Esophagus muscularis mucosa (tissue), 4 donors: Measurements from ENCODE around the gene UGGT1. TPM values are rescaled to one million over a fixed set of nuclear protein-coding genes. Genes with fewer than 3 reads are reported as not detected.

Experiments
- DNase-seq: peaks from one replicate; pipeline ENCODE4 v3.0.0-alpha.2; 2017; ENCODE audit errors: extremely low spot score
- H3K27ac ChIP-seq, 4 donors: fragments of 200-600 bp; sonication (generic); replicated peaks in 1 of 4; 1 replicate in 3 of 4; 2 replicates in 1 of 4; pipeline ENCODE4 v1.5.1; 2016 to 2019; ENCODE audit warnings: mild to moderate bottlenecking in 1 of 4
- H3K27me3 ChIP-seq, 4 donors: fragments of 200-600 bp; sonication (generic); one replicate each; pipeline versions ENCODE4 v1.5.1 to v1.6.0; 2016 to 2019
- H3K36me3 ChIP-seq, 4 donors: fragments of 200-600 bp; sonication (generic); one replicate each; pipeline ENCODE4 v1.5.1; 2016 to 2019
- H3K4me1 ChIP-seq, 4 donors: fragments of 200-600 bp; sonication (generic); one replicate each; pipeline ENCODE4 v1.5.1; 2016 to 2019
- H3K4me3 ChIP-seq, 4 donors: fragments of 200-600 bp; sonication (generic); 1 replicate in 2 of 4; 2 replicates in 2 of 4; pipeline ENCODE4 v1.5.1; 2016 to 2019; ENCODE audit warnings: mild to moderate bottlenecking in 4 of 4, moderate library complexity in 1 of 4
- H3K9me3 ChIP-seq, 4 donors: fragments of 200-600 bp; sonication (generic); 1 replicate in 3 of 4; 2 replicates in 1 of 4; pipeline ENCODE4 v1.5.1; 2016 to 2019
- CTCF ChIP-seq, 3 experiments: fragments of 200-600 bp in 2 of 3; fragments of 450-650 bp in 1 of 3; sonication (generic) in 2 of 3; IDR thresholded peaks; one replicate each; pipeline ENCODE4 v1.5.1; 2017 to 2019; ENCODE audit warnings: antibody characterized with exemption in 3 of 3, mild to moderate bottlenecking in 2 of 3, moderate library complexity in 1 of 3
- EP300 ChIP-seq: sonication (generic); formaldehyde crosslinking; IDR thresholded peaks from one replicate; pipeline ENCODE4 v1.6.1; 2017; ENCODE audit warnings: antibody characterized with exemption
- POLR2A ChIP-seq: fragments of 450-650 bp; IDR thresholded peaks from one replicate; pipeline ENCODE4 v1.6.1; 2017; ENCODE audit warnings: antibody characterized with exemption, moderate library complexity, mild to moderate bottlenecking, low read depth
- POLR2AphosphoS5 ChIP-seq, 2 donors: sonication (generic); formaldehyde crosslinking; IDR thresholded peaks; one replicate each; pipeline ENCODE4 v1.6.1; 2017; ENCODE audit warnings: antibody characterized with exemption in 2 of 2
- WGBS: methylation state at CpG from one replicate; pipeline ENCODE4 v1.1.5; 2018; 5-methylcytosine and 5-hydroxymethylcytosine counted together
- intact Hi-C: fragments of 100-400 bp; cut with DNase I; formaldehyde crosslinking; loops from one replicate; pipeline ENCODE4 v1.15.1; 2023
- total RNA-seq, 4 donors: library from RNA; depleted of rRNA; stranded (reverse); fragments of >200 nt; gene quantifications; one replicate each; pipeline versions ENCODE4 v1.1.0 to v1.2.1, GENCODE V29; 2016

The UGGT1 gene
- total RNA-seq, 4 donors from 2014 or later, result 27.0 to 32.4 (median 27.6) TPM

DNA sequence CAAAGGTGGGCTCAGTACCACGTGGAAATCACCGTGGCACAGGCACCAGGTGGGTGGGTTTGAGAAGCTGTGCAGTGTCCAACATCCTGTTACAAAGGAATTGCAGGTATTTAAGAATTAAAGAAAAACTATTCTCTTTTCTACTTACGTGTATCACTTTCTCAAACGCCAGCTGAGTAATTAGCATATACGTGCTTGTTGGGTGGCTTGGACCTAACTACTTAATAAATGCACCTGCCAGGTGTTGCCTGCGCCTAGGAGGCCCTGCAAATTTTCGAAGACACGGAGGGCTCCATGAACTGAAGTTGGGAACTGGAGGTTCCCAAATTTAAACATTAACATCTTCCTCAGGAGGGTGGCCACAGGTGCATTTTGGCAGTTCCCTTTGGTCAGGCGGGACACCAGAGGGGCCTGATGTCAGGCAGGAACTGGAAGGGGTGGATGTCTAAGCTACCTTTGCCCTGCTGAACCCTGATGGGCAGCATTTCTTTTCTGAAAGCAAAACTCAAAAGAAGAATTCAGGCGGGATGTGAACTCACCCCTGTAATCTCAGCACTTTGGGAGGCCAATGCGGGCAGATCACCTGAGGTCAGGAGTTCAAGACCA, 142.9 kb downstream of the UGGT1 start:
- intact Hi-C loops, result loop anchor here (2.0 to 10.0 kb wide), 3 partner anchors 37 to 71 kb away; no protein-coding TSS in a partner anchor
- no peaks in the 10 kb centered on the region for H3K36me3 ChIP-seq
- WGBS, result 48% methylated on average over 9 of the region's 11 CpGs
- TF ChIP-seq CTCF (IDR thresholded peaks at IDR 0.05) (no peak), POLR2A (no peak), POLR2AphosphoS5 (IDR thresholded peaks at IDR 0.05) (no peak), EP300 (no peak)
- no peaks in the 10 kb centered on the region for H3K27me3 ChIP-seq
- no peak overlapping the region for H3K27ac ChIP-seq
- no peak for DNase-seq
- no peaks in the 10 kb centered on the region for H3K9me3 ChIP-seq
- peak overlapping the region; percentile 61 to 88 (median 78) for H3K4me3 ChIP-seq
- H3K4me1 ChIP-seq, result peaks cover 8 to 36% (median 29%) of the 10 kb centered on the region in 4 donors

DNA sequence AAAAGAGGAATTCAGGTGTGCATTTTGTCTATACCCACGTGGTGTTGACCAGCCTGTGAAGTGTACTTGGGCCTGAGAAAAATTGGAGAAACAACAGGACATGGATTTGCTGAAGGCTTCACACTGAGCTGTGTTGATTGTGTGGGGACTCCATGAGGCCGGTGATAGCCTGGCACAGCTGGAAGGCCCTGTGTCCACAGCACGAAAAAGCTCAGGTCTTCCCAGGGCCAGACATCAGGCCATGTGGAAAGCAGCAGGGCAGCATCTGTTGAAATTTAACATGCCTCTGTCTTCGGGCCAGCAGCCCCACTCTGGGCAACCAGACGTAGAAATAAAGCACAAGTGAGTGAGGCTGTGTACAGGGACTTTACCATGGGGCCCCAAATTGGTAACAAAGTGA, 143.6 kb downstream of the UGGT1 start:
- 86% methylated on average over 5 of the region's 5 CpGs for WGBS
- H3K9me3 ChIP-seq, result no peaks in the 10 kb centered on the region
- H3K27ac ChIP-seq, result no peak overlapping the region
- H3K4me3 ChIP-seq, result no peak overlapping the region
- DNase-seq, result no peak
- H3K4me1 ChIP-seq, result peaks cover 8 to 36% (median 29%) of the 10 kb centered on the region in 4 donors
- no peaks in the 10 kb centered on the region for H3K27me3 ChIP-seq
- H3K36me3 ChIP-seq, result no peaks in the 10 kb centered on the region
- TF ChIP-seq CTCF (IDR thresholded peaks at IDR 0.05) (no peak), POLR2AphosphoS5 (IDR thresholded peaks at IDR 0.05) (no peak), EP300 (no peak), POLR2A (no peak)
- intact Hi-C loops, result loop anchor here (5.0 to 10.0 kb wide), 2 partner anchors 37 to 70 kb away; no protein-coding TSS in a partner anchor

DNA sequence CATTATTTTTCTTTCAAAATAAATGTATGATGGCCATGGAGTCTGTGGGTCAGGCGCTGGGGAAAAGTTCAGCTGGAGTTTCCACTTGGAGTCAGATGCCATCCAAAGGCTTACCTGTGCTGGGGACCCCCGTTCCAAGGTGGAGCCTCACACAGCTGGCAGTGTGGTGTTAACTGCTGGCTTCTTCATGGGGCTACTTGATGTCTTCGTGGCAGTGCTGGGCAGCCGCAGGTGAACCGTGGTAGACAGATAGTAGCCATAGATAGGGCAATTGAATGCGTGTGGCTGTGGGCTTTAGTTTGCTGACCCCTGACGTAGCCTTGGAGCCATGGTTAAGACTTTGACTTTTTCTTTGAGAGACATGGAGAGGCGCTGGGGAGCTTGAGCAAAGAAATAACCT, 144.6 kb downstream of the UGGT1 start:
- H3K27me3 ChIP-seq, result no peaks in the 10 kb centered on the region
- H3K9me3 ChIP-seq, result no peaks in the 10 kb centered on the region
- H3K36me3 ChIP-seq, result no peaks in the 10 kb centered on the region
- 88% methylated on average over 8 of the region's 8 CpGs for WGBS
- H3K27ac ChIP-seq, result no peak overlapping the region
- no peak overlapping the region for H3K4me3 ChIP-seq
- TF ChIP-seq POLR2AphosphoS5 (IDR thresholded peaks at IDR 0.05), result no peak
- intact Hi-C loops, result loop anchor here (10.0 kb wide), 1 partner anchor 69 kb away; no protein-coding TSS in a partner anchor
- no peak for DNase-seq
- peaks cover 8 to 36% (median 29%) of the 10 kb centered on the region in 4 donors for H3K4me1 ChIP-seq

- intact Hi-C loops, result loop anchor here (10.0 kb wide), 1 partner anchor 68 kb away; no protein-coding TSS in a partner anchor
- H3K4me3 ChIP-seq, result no peak overlapping the region
- peak overlapping the region in 3 of 4 donors; percentile 13 to 23 (median 15) for H3K27ac ChIP-seq
- no peaks in the 10 kb centered on the region for H3K9me3 ChIP-seq
- no peaks in the 10 kb centered on the region for H3K36me3 ChIP-seq
- WGBS, result 71% methylated on average over 8 of the region's 8 CpGs
- no peaks in the 10 kb centered on the region for H3K27me3 ChIP-seq
- DNase-seq, result no peak
- TF ChIP-seq CTCF (IDR thresholded peaks at IDR 0.05) (no peak), POLR2AphosphoS5 (IDR thresholded peaks at IDR 0.05) (no peak), POLR2A (no peak)
- peaks cover 8 to 31% (median 27%) of the 10 kb centered on the region in 4 donors for H3K4me1 ChIP-seq
Measured at GRCh38 chr2:128236491-128237035, 145.6 kb downstream of the UGGT1 start.

- no peaks in the 10 kb centered on the region for H3K27me3 ChIP-seq
- intact Hi-C loops, result loop anchor here (10.0 kb wide), 1 partner anchor 68 kb away; no protein-coding TSS in a partner anchor
- WGBS, result 53% methylated on average over 2 of the region's 2 CpGs
- no peak overlapping the region for H3K4me3 ChIP-seq
- TF ChIP-seq EP300, result no peak
- no peak for TF ChIP-seq POLR2AphosphoS5 (IDR thresholded peaks at IDR 0.05)
- TF ChIP-seq POLR2A, result no peak
- no peak for TF ChIP-seq CTCF (IDR thresholded peaks at IDR 0.05)
- no peak for DNase-seq
- no peaks in the 10 kb centered on the region for H3K36me3 ChIP-seq
- H3K27ac ChIP-seq, result peak overlapping the region in 1 of 4 donors; percentile 13
- peaks cover 8 to 31% (median 27%) of the 10 kb centered on the region in 4 donors for H3K4me1 ChIP-seq
- no peaks in the 10 kb centered on the region for H3K9me3 ChIP-seq
Measured at GRCh38 chr2:128237081-128237534, 146.1 kb downstream of the UGGT1 start.
